Central memory CD8-positive, alpha-beta T cell (primary cell): ENCODE measurements around the gene KRTAP2-3.

Experiments
- ATAC-seq: fragments of 150-1000 bp; cut with Tn5 transposase; replicated peaks from 2 replicates; pipeline ENCODE4 v1.10.0; 2022; ENCODE audit warnings: mild to moderate bottlenecking, moderate FRiP score, moderate number of reproducible peaks; ENCODE audit not compliant: poor library complexity, severe bottlenecking; ENCODE audit errors: extremely low read depth
- DNase-seq, 2 donors: peaks; one replicate each; pipeline ENCODE4 v3.0.0; 2021; ENCODE audit warnings: low spot score in 2 of 2
- H3K27ac Mint-ChIP-seq: one replicate; pipeline ENCODE4 v1.8.0; 2022; ENCODE audit warnings: low read depth, mild to moderate bottlenecking, moderate library complexity, mixed read lengths
- H3K27me3 Mint-ChIP-seq: one replicate; pipeline ENCODE4 v1.8.0; 2022; ENCODE audit warnings: mixed read lengths
- H3K36me3 Mint-ChIP-seq: one replicate; pipeline ENCODE4 v1.8.0; 2022; ENCODE audit warnings: mild to moderate bottlenecking, moderate library complexity, mixed read lengths; ENCODE audit not compliant: insufficient read depth
- H3K4me1 Mint-ChIP-seq: one replicate; pipeline ENCODE4 v1.8.0; 2022; ENCODE audit warnings: mixed read lengths
- H3K4me3 Mint-ChIP-seq: one replicate; pipeline ENCODE4 v1.8.0; 2022; ENCODE audit warnings: mild to moderate bottlenecking, moderate library complexity, mixed read lengths
- H3K9me3 Mint-ChIP-seq: one replicate; pipeline ENCODE4 v1.8.0; 2022; ENCODE audit warnings: mixed read lengths

Gene KRTAP2-3

DNA sequence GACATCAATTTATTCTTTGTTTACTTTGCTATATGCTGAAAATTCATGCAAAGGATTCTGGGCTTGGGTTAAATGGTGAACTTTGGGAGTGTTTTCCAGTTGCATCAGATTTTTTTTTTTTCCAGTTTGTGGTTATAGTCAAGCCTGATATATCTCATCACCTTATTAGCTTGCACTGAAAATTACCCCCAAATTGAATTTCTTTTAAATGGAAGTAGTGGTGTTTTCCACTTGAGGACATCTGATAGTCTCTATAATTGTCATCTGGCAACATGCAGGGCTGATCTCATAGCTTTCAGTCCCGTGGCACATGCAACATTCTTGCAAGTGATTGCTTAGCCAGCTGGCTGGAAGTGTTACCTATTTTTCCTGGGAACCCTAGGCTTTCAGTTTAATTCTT lies 46.3 kb downstream of the KRTAP2-3 start:
- Mint-ChIP-seq H3K4me1 (no peaks in the 10 kb centered on the region), H3K27me3 (peaks cover 26% of the 10 kb centered on the region), H3K27ac (no peak overlapping the region), H3K4me3 (no peak overlapping the region), H3K36me3 (no peaks in the 10 kb centered on the region), H3K9me3 (no peaks in the 10 kb centered on the region)
- DNase-seq = no peak
- no peak for ATAC-seq

DNA sequence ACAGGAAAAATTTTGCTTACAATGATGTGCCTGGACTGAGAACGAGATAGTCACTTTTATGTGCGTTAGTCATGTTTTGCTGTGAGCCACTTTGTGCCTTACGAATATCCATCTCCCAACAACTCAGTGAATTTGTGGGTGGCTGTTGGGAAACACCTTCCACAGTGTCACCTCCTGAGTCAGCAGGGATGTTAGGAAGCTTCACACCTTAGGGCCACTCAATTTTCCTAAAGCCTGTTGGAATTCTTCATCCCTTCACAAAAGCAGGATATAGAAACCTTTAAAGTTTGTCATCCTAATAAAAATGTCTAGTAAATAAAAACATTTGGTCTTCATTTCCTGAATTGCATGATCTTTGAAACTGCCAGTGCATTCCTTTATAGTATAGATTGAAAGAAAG lies 46.7 kb downstream of the KRTAP2-3 start:
- H3K9me3 Mint-ChIP-seq = no peaks in the 10 kb centered on the region
- DNase-seq (no peak), ATAC-seq (no peak)
- no peaks in the 10 kb centered on the region for H3K4me1 Mint-ChIP-seq
- no peaks in the 10 kb centered on the region for H3K36me3 Mint-ChIP-seq
- H3K4me3 Mint-ChIP-seq = no peak overlapping the region
- H3K27ac Mint-ChIP-seq = no peak overlapping the region
- H3K27me3 Mint-ChIP-seq = peaks cover 26% of the 10 kb centered on the region

DNA sequence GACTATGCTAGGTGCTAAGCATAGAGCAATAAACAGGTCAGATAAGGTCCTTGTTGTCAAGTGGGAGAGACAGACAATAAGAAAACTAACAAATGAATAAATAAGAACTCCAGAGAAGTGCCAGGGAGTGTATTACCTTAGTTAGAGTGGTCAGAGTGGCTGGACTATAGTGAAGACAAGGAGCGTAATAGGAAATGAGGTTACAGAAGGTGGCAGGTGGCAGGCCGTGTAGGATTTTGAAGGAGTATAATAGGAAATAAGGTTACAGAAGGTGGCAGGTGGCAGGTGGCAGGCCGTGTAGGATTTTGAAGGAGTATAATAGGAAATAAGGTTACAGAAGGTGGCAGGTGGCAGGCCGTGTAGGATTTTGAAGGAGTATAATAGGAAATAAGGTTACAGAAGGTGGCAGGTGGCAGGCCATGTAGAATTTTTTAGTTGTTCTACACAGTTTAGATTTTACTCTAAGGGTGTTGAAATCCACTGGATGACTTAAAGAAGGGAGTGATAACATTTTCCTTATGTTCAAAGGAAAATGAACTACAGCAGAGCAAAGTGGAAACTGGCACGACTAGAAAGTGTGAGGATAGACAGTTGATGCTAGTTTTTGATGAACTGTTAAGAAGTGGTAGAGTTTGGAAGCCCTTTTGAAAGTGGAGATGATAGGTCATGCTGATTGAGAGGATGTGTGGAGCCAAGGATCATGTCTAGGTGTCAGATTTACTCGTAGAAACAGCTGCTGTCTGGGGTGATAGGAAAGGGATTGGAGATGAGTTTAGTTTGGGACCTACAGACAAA lies 47.4 kb downstream of the KRTAP2-3 start:
- DNase-seq = no peak

DNA sequence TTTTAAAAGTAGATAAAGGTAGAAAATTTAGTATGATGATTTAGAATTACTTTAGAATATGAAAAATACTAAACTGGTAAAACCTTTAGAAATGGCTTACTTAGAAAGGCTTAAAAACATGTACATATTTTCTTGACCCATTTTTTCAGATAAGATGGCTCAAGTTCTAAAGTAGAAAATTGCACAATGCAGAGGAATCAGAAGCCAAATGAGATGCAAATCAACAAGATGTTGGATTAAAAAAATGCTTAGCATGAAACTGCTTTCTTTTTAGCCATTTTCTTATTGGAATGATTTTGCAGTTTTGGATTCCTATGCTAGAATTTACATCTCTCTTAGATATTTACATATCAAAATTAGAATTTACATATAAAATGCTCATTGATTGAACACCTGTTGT lies 49.5 kb downstream of the KRTAP2-3 start:
- Mint-ChIP-seq H3K4me3 (no peak overlapping the region), H3K4me1 (no peaks in the 10 kb centered on the region), H3K27ac (no peak overlapping the region), H3K9me3 (no peaks in the 10 kb centered on the region), H3K27me3 (peaks cover 8% of the 10 kb centered on the region), H3K36me3 (no peaks in the 10 kb centered on the region)
- ATAC-seq = no peak
- no peak for DNase-seq

More for the DNA sequence above, 47.4 kb downstream of the KRTAP2-3 start:
- no peak overlapping the region for H3K27ac Mint-ChIP-seq
- no peak for ATAC-seq
- no peaks in the 10 kb centered on the region for H3K9me3 Mint-ChIP-seq
- no peak overlapping the region for H3K4me3 Mint-ChIP-seq
- H3K4me1 Mint-ChIP-seq = no peaks in the 10 kb centered on the region
- H3K27me3 Mint-ChIP-seq = peaks cover 24% of the 10 kb centered on the region
- no peaks in the 10 kb centered on the region for H3K36me3 Mint-ChIP-seq

DNA sequence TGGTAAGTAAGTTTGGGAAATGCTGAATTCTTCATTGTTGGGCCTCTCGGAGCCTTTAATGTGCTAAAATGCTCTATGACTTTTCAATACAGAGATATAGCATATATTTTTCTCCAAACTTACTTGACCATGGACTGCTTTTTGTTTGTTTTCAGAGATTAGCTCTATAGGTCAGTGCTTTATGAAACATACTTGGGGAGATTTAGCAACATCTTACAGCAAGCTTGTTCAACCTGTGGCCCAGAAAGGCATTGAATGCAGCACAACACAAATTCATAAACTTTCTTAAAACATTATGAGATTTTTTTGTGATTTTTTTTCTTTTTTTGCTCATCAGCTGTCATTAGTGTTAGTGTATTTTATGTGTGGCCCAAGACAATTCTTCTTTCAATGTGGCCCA lies 50.0 kb downstream of the KRTAP2-3 start:
- no peaks in the 10 kb centered on the region for H3K36me3 Mint-ChIP-seq
- no peak for ATAC-seq
- no peak overlapping the region for H3K4me3 Mint-ChIP-seq
- H3K27me3 Mint-ChIP-seq = peaks cover 3% of the 10 kb centered on the region
- no peak for DNase-seq
- H3K27ac Mint-ChIP-seq = no peak overlapping the region
- H3K4me1 Mint-ChIP-seq = no peaks in the 10 kb centered on the region
- H3K9me3 Mint-ChIP-seq = no peaks in the 10 kb centered on the region

DNA sequence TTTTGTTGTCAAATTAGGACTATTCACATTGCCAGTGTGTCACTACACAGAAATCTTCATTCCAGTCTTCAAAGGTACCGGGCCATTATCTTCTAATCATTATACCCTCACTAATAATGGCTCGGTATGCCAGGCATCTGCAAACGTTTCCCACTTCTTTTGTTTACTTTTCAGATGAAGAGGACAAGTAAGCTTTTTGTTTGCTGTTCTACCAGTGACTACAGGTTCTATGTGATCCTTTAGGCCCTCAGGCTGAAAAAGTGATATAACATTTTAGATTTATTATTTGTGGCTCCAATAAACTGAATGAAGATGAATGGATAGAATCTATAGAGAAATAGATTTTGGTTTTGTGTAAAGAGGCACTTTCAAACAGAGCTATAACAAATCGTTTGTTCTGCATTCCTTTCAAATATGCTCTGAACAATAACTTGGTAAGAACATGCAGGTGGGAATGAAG lies 50.6 kb downstream of the KRTAP2-3 start:
- Mint-ChIP-seq H3K27me3 (peaks cover 6% of the 10 kb centered on the region), H3K9me3 (no peaks in the 10 kb centered on the region), H3K27ac (no peak overlapping the region), H3K4me3 (no peak overlapping the region), H3K36me3 (no peaks in the 10 kb centered on the region), H3K4me1 (no peaks in the 10 kb centered on the region)
- DNase-seq (no peak), ATAC-seq (no peak)
